Measurements from ENCODE around the gene COL5A1.

Gene COL5A1

GRCh38 chr9:134837529-134837928, 195.9 kb downstream of the COL5A1 start:
- H3K36me3 Mint-ChIP-seq, result no peaks in the 10 kb centered on the region
- peaks cover 8% of the 10 kb centered on the region for H3K27me3 Mint-ChIP-seq
- no peaks in the 10 kb centered on the region for H3K4me1 Mint-ChIP-seq
- ATAC-seq, result no peak
- no peak overlapping the region for H3K27ac Mint-ChIP-seq
- H3K9me3 Mint-ChIP-seq, result no peaks in the 10 kb centered on the region
- H3K4me3 Mint-ChIP-seq, result no peak overlapping the region

GRCh38 chr9:134838651-134839454, 197.2 kb downstream of the COL5A1 start:
- Mint-ChIP-seq H3K27ac (no peak overlapping the region), H3K4me1 (no peaks in the 10 kb centered on the region), H3K27me3 (peaks cover 8% of the 10 kb centered on the region), H3K4me3 (no peak overlapping the region), H3K36me3 (no peaks in the 10 kb centered on the region), H3K9me3 (no peaks in the 10 kb centered on the region)
- no peak for ATAC-seq

GRCh38 chr9:134839455-134840125, 198.0 kb downstream of the COL5A1 start:
- peaks cover 2% of the 10 kb centered on the region for H3K27me3 Mint-ChIP-seq
- ATAC-seq, result no peak
- H3K9me3 Mint-ChIP-seq, result no peaks in the 10 kb centered on the region
- H3K36me3 Mint-ChIP-seq, result no peaks in the 10 kb centered on the region
- H3K27ac Mint-ChIP-seq, result no peak overlapping the region
- H3K4me1 Mint-ChIP-seq, result no peaks in the 10 kb centered on the region
- no peak overlapping the region for H3K4me3 Mint-ChIP-seq

DNA sequence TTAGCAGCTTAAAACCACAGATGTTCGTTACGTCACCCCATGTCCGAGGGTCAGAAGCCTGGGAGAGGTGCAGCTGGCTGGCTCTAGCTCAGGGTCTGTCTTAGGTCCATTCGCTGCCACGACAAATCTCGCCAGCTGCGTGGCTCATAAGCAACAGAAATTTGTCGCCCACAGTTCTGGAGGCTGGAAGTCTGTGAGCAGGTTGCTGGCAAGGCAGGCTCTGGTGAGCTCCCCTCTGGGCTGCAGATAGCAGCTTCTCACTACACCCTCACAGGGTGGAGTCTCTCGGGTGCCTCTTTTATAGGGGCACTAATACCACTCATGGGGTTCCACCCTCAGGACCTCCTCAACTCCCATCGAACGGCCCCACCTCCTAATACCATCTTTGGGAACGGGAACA, 198.9 kb downstream of the COL5A1 start:
- ATAC-seq, result no peak
- no peak overlapping the region for H3K4me3 Mint-ChIP-seq
- H3K36me3 Mint-ChIP-seq, result no peaks in the 10 kb centered on the region
- H3K27ac Mint-ChIP-seq, result no peak overlapping the region
- no peaks in the 10 kb centered on the region for H3K9me3 Mint-ChIP-seq
- no peaks in the 10 kb centered on the region for H3K27me3 Mint-ChIP-seq
- H3K4me1 Mint-ChIP-seq, result no peaks in the 10 kb centered on the region

DNA sequence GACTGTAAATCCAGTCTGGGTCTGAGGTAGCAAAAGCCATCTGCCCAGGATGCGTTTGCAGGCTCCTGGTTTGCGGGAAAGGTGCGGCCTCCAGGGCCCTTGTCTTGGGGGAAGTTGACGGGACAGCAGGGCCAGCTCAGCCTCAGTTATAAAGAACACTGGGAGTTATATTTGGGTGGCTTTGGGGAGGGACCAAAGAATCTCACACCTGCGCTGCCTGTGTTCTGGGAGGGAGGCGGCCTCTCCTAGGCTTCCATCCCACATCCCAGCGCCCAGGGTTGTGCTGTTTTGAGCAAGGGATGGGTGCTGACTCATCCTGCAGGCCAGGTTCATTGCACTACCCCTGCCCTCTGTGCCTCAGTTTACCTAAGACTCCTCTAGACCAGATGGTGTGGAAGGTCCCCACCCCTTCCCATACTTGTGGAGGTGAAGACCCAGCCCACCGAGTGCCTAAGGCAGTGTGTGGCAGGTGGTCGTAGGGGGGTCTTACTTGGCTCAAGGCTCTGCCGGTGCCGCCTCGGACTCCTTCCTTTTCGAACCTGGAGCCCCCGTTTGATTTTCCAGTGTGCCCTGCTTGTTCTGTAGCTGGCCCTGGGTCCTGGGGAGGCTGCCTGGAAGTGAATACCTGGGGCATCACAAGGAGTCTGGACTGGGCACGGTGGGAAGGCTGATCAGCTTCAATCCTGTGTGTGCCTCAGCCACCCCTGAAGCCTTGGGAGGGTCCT, 199.7 kb downstream of the COL5A1 start:
- Mint-ChIP-seq H3K4me1 (no peaks in the 10 kb centered on the region), H3K36me3 (no peaks in the 10 kb centered on the region)

GRCh38 chr9:134842321-134842720, 200.7 kb downstream of the COL5A1 start:
- no peak overlapping the region for H3K27ac Mint-ChIP-seq
- H3K27me3 Mint-ChIP-seq, result no peaks in the 10 kb centered on the region
- ATAC-seq, result peak; percentile 28
- H3K4me1 Mint-ChIP-seq, result no peaks in the 10 kb centered on the region
- H3K9me3 Mint-ChIP-seq, result no peaks in the 10 kb centered on the region
- no peaks in the 10 kb centered on the region for H3K36me3 Mint-ChIP-seq
- H3K4me3 Mint-ChIP-seq, result no peak overlapping the region

More for the DNA sequence above, 199.7 kb downstream of the COL5A1 start:
- no peak overlapping the region for H3K4me3 Mint-ChIP-seq
- no peaks in the 10 kb centered on the region for H3K9me3 Mint-ChIP-seq
- no peak for ATAC-seq
- no peak overlapping the region for H3K27ac Mint-ChIP-seq
- no peaks in the 10 kb centered on the region for H3K27me3 Mint-ChIP-seq

DNA sequence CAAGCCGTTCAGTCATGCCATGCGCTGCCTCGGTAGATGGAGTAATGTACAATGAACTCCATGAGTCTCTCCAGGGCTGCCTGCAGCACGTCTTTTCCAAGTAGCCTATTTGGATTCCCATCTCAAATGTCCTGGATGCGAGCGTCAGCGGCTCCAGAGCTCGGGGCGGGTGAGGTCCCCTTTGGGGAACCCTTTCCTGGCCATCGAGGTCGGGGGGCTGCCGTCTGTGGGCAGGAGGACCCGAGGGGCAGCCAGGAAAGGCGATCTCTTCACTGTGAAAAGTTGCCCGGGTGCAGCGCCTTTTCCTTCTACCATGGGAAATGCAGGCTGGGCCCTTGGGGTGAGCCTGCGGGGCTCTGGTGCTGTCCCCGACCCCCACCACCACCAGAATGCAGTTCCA, 202.1 kb downstream of the COL5A1 start:
- H3K27ac Mint-ChIP-seq, result no peak overlapping the region
- ATAC-seq, result no peak
- H3K27me3 Mint-ChIP-seq, result no peaks in the 10 kb centered on the region
- H3K9me3 Mint-ChIP-seq, result no peaks in the 10 kb centered on the region
- no peaks in the 10 kb centered on the region for H3K4me1 Mint-ChIP-seq
- H3K36me3 Mint-ChIP-seq, result no peaks in the 10 kb centered on the region
- no peak overlapping the region for H3K4me3 Mint-ChIP-seq

- Mint-ChIP-seq H3K36me3 (no peaks in the 10 kb centered on the region), H3K27ac (no peak overlapping the region), H3K27me3 (no peaks in the 10 kb centered on the region), H3K9me3 (no peaks in the 10 kb centered on the region), H3K4me1 (no peaks in the 10 kb centered on the region), H3K4me3 (no peak overlapping the region)
- no peak for ATAC-seq
Observed at GRCh38 chr9:134844821-134845220, 203.2 kb downstream of the COL5A1 start.

DNA sequence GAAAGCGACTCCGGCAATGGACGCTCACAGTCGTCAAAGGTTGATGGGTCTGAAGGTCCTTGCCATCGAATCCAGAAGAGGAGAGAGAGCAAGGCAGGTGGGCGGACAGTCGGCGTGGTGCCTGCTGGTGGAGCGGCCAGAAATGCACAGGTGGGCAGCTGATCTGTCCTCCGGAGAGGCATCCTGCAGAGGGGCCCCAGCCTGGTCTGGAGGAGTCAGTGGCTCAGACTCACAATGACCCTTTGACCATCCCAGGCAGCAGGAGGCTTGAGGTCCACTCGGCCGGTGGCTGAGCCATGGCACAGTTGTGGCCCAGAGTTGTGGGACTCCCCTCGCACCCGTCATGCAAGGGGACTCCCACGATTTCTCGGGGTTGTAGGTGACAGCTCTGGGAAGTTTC, 204.6 kb downstream of the COL5A1 start:
- H3K4me1 Mint-ChIP-seq, result no peaks in the 10 kb centered on the region
- no peaks in the 10 kb centered on the region for H3K27me3 Mint-ChIP-seq
- no peak overlapping the region for H3K4me3 Mint-ChIP-seq
- no peaks in the 10 kb centered on the region for H3K9me3 Mint-ChIP-seq
- H3K27ac Mint-ChIP-seq, result no peak overlapping the region
- ATAC-seq, result no peak
- no peaks in the 10 kb centered on the region for H3K36me3 Mint-ChIP-seq

- H3K27ac Mint-ChIP-seq, result no peak overlapping the region
- no peaks in the 10 kb centered on the region for H3K4me1 Mint-ChIP-seq
- H3K36me3 Mint-ChIP-seq, result no peaks in the 10 kb centered on the region
- no peak for ATAC-seq
- no peak overlapping the region for H3K4me3 Mint-ChIP-seq
- no peaks in the 10 kb centered on the region for H3K9me3 Mint-ChIP-seq
- no peaks in the 10 kb centered on the region for H3K27me3 Mint-ChIP-seq
Observed at GRCh38 chr9:134846699-134847098, 205.1 kb downstream of the COL5A1 start.

DNA sequence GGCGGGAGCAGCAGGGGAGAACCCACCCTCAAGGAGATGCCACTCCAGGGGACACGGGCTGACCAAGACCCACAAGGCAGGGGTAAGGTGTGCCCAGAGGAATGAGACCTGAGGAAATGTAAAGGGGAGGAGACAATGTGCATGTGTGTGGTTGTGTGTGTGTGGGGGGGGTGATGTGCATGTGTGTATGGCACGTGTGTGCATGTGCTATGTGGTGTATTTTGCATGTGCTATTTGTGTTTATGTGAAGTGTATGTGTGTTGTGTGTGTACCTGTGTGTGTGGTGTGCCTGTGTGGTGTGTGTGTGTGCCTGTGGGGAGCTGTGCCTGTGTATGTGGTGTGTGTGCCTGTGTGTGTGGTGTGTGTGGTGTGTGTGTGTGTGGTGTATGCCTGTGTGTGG, 205.5 kb downstream of the COL5A1 start:
- Mint-ChIP-seq H3K9me3 (no peaks in the 10 kb centered on the region), H3K27ac (no peak overlapping the region), H3K27me3 (no peaks in the 10 kb centered on the region), H3K4me3 (no peak overlapping the region), H3K36me3 (no peaks in the 10 kb centered on the region), H3K4me1 (no peaks in the 10 kb centered on the region)
- no peak for ATAC-seq

DNA sequence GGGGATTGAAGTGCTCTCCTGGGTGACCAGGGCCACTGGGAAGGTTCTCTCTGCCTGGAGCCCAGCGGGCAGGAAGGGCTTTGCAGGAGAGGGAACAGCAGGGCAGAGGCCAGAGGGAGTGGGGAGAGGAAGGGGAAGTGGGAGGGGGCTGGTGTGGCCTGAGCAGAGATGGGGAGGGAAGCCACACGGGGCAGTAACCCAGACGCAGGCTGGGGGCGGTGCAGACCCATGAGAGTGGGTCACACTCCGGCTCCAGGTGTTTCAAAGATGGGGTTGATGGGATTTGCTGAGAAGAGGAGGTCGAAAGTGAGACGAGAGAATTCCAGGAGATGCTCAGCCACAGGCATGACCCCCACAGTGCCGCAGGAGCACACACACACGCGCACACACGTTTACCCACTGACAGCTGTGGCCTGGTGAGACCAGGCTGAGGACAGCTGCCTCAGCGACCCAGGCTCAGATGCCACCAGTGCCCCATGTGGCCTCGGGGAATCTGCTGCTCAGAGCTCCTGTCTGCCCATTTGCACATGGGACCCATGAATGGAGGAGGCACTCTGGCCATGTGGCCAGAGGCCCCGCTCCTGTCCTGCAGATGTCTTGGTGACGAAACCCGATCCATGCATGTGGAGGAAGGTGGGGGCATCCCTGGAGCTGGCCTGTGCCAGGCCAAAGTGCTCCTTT, 206.3 kb downstream of the COL5A1 start:
- no peaks in the 10 kb centered on the region for H3K27me3 Mint-ChIP-seq
- no peak overlapping the region for H3K4me3 Mint-ChIP-seq
- H3K36me3 Mint-ChIP-seq, result no peaks in the 10 kb centered on the region
- H3K4me1 Mint-ChIP-seq, result no peaks in the 10 kb centered on the region
- no peak for ATAC-seq
- no peaks in the 10 kb centered on the region for H3K9me3 Mint-ChIP-seq
- H3K27ac Mint-ChIP-seq, result no peak overlapping the region

- Mint-ChIP-seq H3K27ac (no peak overlapping the region), H3K9me3 (no peaks in the 10 kb centered on the region), H3K4me1 (no peaks in the 10 kb centered on the region), H3K4me3 (no peak overlapping the region), H3K27me3 (no peaks in the 10 kb centered on the region), H3K36me3 (no peaks in the 10 kb centered on the region)
- ATAC-seq, result no peak
Observed at GRCh38 chr9:134848504-134848903, 206.9 kb downstream of the COL5A1 start.

DNA sequence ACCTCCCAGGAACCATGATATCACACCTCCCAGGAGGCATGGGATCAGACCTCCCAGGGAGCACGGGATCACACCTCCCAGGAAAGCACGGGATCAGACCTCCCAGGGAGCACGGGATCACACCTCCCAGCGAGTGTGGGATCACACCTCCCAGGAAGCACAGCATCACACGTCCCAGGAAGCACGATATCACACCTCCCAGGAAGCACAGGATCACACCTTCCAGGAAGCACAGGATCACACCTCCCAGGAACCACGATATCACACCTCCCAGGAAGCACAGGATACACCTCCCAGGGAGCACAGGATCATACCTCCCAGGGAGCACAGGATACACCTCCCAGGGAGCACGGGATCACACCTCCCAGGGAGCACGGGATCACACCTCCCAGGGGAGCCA, 209.0 kb downstream of the COL5A1 start:
- Mint-ChIP-seq H3K9me3 (no peaks in the 10 kb centered on the region), H3K27ac (no peak overlapping the region), H3K36me3 (no peaks in the 10 kb centered on the region), H3K4me3 (no peak overlapping the region), H3K27me3 (peaks cover 16% of the 10 kb centered on the region), H3K4me1 (no peaks in the 10 kb centered on the region)
- no peak for ATAC-seq

GRCh38 chr9:134851020-134851419, 209.4 kb downstream of the COL5A1 start:
- H3K27me3 Mint-ChIP-seq, result peaks cover 20% of the 10 kb centered on the region
- H3K4me1 Mint-ChIP-seq, result no peaks in the 10 kb centered on the region
- H3K36me3 Mint-ChIP-seq, result no peaks in the 10 kb centered on the region
- H3K4me3 Mint-ChIP-seq, result no peak overlapping the region
- no peaks in the 10 kb centered on the region for H3K9me3 Mint-ChIP-seq
- no peak for ATAC-seq
- no peak overlapping the region for H3K27ac Mint-ChIP-seq

Measured in stimulated activated memory B cell treated with anti-CD40 and anti-IgM and Interleukin-4, amounts not matched to agents 10 μg/mL and 1 μg/mL and 100 μg/mL, for 72 hours (primary cell).